DMS153 treated with DMSO at 0.1 percent for 48 hours (cell line): ENCODE measurements around the gene SPAG9.
A peak's percentile ranks its signal among the peaks of the same experiment; 100 is the strongest.

Experiments
- DNase-seq: peaks from one replicate; lab custom pipeline; 2025; ENCODE audit not compliant: unreplicated experiment; lab: John Stamatoyannopoulos, UW

Gene SPAG9

DNA sequence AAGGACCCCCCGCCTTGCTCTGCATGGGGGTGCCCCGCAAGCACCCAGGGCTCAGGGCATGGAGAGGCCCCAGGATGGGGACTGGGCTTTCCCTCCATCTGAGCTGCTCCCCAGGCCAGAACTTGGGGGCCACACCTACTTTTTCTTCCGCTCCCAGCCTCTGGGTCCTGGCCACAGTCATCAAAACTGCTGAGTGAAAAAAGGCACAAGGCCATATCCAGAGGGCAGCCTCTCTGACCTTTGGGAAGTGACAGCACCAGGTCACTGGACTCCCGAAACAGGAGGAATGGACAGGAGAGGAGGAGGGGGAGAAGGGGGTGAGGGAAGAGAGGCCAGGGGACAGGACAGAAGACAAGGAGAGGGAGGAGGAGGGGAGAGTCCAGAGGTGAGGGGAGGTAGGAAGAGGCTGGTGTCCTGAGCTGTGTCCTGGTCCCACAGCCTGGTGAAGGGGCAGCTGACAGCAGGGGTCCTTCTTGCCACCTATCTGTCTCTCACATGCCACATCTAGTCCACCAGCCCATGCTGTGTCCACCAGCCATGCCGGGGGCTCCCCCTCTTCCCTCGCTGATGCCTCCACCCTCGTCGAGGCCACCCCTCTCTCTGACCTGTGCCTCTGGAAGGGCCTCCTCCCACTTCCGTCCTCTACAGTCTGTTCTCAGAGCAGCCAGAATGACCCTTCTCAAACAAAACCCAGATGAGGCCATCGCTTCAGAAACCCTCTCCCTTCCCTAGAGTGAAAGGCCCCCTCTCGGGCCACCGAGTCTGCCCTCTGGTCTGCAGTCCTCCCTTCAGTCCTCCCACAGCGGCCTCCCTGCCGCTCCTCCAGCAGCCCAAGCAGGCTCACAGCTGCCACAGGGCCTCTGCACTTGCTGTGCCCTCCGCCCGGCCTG, 180.6 kb downstream of the SPAG9 start:
- DNase-seq, result no peak

DNA sequence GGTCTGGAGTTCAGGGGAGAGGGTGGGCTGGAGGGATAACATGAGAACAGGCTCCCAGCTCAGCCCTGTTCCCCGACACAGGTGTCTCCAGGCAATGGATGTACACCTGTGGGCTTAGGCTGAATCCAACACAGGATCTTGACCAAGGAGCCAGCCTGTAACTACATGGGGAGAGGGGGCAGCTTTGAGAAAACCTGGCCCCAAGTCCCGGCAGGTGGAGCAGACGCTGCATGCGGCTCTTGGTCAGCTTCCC, 181.2 kb downstream of the SPAG9 start:
- no peak for DNase-seq

- no peak for DNase-seq
Observed at GRCh38 chr17:50938821-50939541, 181.7 kb downstream of the SPAG9 start.

GRCh38 chr17:50935996-50936266, 184.7 kb downstream of the SPAG9 start:
- DNase-seq, result no peak

DNA sequence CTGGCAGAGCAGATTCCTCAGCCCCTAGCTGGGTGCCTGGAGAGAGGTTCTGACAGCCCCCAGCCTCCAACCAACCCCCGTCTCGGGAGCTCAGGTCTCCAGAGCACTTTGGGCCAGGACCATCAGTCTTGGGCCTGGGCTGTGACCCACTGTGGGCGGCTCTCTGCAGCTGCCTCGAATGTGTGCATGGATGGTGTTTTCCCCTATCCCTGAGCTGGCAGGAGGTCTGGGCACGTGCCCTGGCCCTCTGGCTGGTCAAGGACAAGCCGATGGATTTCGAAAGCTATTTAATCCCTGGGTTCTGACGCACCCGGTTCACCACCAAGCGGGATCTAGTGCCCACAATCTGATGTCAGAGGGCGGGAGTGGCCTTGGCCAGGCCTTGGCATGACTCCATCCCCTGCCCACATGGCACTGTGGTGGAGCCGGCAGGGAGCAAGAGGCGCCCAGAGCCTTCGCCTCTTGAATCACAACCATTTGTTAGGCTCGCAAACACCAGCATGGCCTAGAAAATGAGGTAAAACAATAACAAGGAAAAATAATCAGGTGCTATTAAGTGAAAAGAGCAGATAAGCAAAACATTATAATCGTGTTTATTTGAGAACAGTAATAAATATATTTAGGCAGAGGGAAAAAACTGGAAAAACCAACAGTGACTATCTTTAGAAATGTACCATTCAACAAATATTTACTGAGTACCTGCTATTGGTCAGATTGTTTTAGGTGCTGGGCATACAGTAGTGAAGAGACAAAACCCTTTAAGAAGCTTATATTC, 185.3 kb downstream of the SPAG9 start:
- no peak for DNase-seq

GRCh38 chr17:50934672-50935220, 185.9 kb downstream of the SPAG9 start:
- no peak for DNase-seq

DNA sequence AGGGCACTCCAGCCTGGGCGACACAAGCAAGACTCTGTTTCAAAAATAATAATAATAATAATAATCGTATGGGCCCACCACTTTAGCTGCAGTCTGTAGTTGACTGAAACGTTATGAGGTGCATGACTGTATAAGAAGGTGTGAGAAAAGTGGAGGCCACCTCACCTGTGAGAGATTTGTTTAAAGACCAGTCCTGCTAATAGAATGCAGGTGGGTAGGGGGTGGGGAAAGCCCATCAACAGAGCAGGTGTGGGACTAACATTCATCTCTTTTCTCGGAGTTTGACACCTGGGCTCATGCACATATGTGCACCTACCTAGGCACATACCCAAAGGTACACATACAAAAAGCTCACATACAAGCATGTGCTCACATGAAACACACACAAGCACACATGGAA, 186.5 kb downstream of the SPAG9 start:
- DNase-seq, result no peak

- peak; percentile 52 for DNase-seq
Observed at GRCh38 chr17:50931144-50931908, 189.3 kb downstream of the SPAG9 start.

GRCh38 chr17:50928646-50929045, 192.0 kb downstream of the SPAG9 start:
- DNase-seq, result no peak

- DNase-seq, result no peak
Observed at GRCh38 chr17:50927287-50927686, 193.4 kb downstream of the SPAG9 start.

GRCh38 chr17:50926523-50926922, 194.1 kb downstream of the SPAG9 start:
- DNase-seq, result no peak

DNA sequence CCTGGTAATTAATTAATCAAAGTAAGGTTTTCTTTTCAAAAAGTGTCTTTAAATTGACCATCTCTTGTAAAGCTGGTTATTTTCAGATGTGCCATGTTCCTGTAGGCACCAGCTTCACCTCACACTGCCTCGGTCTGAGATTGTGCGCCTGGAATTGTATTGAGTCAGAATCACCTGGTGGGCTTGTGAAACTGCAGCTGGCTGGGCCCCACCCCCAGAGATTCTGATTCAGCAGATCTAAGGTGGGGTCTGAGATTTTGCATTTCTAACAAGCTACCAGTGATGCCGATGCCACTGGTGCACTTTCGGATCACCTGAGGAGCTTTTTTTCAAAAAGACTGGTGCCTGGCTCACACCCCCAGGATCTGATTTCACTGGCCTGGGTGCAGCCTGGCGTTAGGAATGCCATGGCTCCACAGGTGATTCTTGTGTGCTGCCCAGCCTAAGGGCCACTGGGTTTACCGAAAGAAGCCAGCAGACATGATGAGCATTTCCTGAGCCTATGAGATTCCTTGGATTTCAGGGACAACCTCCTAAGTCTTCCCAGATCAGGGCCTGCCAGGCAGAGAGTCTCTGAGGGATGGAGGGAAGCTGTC, 195.3 kb downstream of the SPAG9 start:
- DNase-seq, result no peak

- no peak for DNase-seq
Observed at GRCh38 chr17:50924800-50925199, 195.9 kb downstream of the SPAG9 start.

DNA sequence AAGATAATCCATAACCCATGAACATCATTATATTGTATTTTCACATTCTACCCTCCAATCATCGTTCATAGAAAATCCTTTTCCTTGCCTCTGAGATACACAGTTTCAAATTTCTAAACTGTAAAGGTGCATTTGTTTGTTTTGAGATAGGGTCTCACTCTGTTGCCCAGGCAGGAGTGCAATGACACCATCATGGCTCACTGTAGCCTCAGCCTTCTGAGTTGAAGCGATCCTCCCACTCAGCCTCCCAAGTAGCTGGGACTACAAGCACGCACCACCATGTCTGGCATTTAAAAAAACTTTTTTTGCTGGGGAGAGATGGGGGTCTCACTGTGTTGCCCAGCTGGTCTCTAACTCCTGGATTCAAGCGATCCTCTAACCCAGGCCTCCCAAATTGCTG, 196.4 kb downstream of the SPAG9 start:
- no peak for DNase-seq

DNA sequence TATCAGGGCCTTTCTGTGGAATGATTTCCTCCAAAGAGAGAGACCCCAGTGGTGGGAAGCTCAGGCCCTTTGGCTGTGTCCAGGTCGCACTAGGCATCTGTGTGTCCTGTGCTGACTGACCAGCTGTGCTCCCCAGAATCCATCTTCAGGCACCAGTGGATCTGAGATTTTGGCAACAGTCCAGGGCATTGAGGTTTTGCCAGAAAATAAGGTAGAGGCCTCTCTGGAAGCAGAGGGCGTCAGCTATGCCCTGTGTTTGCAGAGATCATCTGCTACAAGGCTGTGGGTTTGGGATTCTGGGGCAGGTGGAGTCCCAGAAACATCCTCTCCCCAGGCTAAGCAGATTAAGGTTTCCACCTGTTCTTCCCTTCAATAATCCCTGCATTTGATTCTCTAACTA, 197.1 kb downstream of the SPAG9 start:
- DNase-seq, result peak; percentile 21

- no peak for DNase-seq
Observed at GRCh38 chr17:50922721-50923405, 197.8 kb downstream of the SPAG9 start.

- DNase-seq, result no peak
Observed at GRCh38 chr17:50922107-50922506, 198.6 kb downstream of the SPAG9 start.

DNA sequence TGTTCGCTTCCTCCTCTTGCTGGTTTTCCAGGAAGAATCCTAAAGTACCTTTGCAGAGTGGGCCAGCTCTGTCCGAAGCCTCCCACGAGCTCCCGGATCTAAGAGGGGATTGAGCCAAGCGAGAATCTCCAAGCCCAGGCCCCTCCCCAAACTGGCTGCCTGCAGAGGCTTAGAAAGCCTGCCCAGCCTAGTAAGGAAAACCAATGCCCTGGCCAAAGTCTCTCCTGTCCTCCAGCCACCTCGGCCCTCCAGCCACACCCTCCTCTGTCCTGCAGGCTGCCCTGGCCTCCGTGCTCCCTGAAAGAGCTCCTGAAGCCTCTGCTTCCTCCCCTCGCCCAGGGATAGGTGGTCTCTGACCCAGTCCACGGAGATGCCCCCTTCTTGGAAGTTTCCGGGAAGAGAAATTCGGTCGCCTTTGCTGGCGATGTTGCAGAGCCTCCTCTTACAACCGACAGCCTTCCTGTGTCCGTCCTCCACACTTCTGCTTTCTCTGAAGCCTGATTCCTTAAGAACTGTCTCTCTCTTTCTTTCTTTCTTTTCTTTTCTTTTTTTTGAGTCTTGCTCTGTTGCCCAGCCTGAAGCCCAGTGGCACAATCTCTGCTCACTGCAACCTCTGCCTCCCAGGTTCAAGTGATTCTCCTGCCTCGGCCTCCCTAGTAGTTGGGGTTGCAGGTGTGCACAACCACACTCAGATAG, 199.6 kb downstream of the SPAG9 start:
- no peak for DNase-seq

DNA sequence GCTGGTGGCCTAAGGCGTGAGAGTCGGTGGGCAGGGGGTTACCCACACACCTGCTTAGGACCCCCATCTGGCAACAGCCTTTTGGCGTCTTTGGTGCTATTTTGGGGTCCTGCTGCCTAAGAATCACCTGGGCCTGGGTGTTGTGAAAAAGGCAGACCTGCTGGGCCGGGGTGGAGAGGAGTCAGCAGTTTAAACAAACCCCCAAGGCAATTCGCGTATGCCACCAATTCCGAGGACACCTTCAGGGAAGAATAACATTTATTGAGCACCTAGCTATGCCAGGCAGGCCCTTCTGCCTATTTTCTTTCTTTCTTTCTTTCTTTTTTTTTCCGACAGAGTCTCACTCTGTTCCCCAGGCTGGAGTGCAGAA, 200.6 kb downstream of the SPAG9 start:
- no peak for DNase-seq
